Hepatocyte (in vitro differentiated cells): ENCODE results near the gene MTHFD1L.

Source experiments
- CTCF ChIP-seq: fragments of 200-600 bp; sonication (generic); IDR thresholded peaks from 2 replicates; pipeline ENCODE4 v1.5.1; 2016; ENCODE audit warnings: antibody characterized with exemption, mild to moderate bottlenecking; ENCODE audit not compliant: poor library complexity
- EZH2 ChIP-seq: fragments of 200-600 bp; sonication (generic); IDR thresholded peaks from 2 replicates; pipeline ENCODE4 v1.6.1; 2016; ENCODE audit warnings: antibody characterized with exemption, mild to moderate bottlenecking, borderline replicate concordance
- EZH2phosphoT487 ChIP-seq: fragments of 200-600 bp; sonication (generic); IDR thresholded peaks from one replicate; pipeline ENCODE4 v1.6.1; 2018; ENCODE audit warnings: antibody characterized with exemption, mild to moderate bottlenecking, low read depth, moderate library complexity; ENCODE audit not compliant: unreplicated experiment, severe bottlenecking

DNA sequence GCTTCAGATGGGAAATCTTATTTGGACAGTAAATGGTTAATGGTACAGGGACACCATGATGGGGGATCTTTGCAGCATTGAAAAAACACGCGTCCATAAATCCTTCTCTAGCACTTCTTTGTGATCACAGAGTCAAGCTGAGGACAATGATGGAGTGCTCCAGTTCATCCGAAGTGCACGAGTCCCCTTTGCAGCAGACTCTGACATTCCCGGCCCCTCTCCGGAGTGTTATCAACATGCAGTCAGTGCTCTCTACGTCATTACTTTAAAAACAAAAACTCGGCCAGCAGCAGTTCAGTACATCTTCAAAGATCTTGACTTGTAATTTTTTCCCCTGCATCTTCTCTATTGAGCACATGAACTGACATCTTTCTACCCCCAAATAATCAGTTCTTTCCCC, 188.8 kb downstream of the MTHFD1L start:
- TF ChIP-seq EZH2, result no peak
- TF ChIP-seq CTCF, result no peak
- no peak for TF ChIP-seq EZH2phosphoT487
